Ovary (tissue), 9 donors: ENCODE data around the gene REEP1. TPM values are rescaled to one million over a fixed set of nuclear protein-coding genes. Genes with fewer than 3 reads are reported as not detected.

Experiments used
- DNase-seq, 5 donors: peaks; one replicate each; pipeline ENCODE4 v3.0.0-alpha.2; 2019 to 2020
- H3K27ac ChIP-seq, 2 donors: fragments of 200-600 bp; one replicate each; pipeline versions ENCODE4 v1.5.1 to v1.8.0; 2019 to 2022
- H3K27me3 ChIP-seq: fragments of 200-600 bp; one replicate; pipeline ENCODE4 v1.8.0; 2022
- H3K36me3 ChIP-seq: fragments of 200-600 bp; sonication (generic); one replicate; pipeline ENCODE4 v1.5.1; 2019
- H3K4me1 ChIP-seq: one replicate; pipeline ENCODE4 v1.8.1; 2013; ENCODE audit warnings: mild to moderate bottlenecking, moderate library complexity; ENCODE audit not compliant: insufficient read depth
- H3K4me3 ChIP-seq: fragments of 200-600 bp; sonication (generic); one replicate; pipeline ENCODE4 v1.5.1; 2017
- H3K9me3 ChIP-seq, 2 donors: fragments of 200-600 bp in 1 of 2; sonication (generic) in 1 of 2; one replicate each; pipeline versions ENCODE4 v1.5.1 to v1.8.1; 2013 to 2019; ENCODE audit warnings: mild to moderate bottlenecking in 1 of 2, moderate library complexity in 1 of 2
- CTCF ChIP-seq, 3 donors: fragments of 450-650 bp in 2 of 3; fragments of 200-600 bp in 1 of 3; IDR thresholded peaks; one replicate each; pipeline versions ENCODE4 v1.5.1 to v1.8.0; 2016 to 2022; ENCODE audit warnings: antibody characterized with exemption in 3 of 3, mild to moderate bottlenecking in 1 of 3
- EP300 ChIP-seq: sonication (generic); formaldehyde crosslinking; IDR thresholded peaks from one replicate; pipeline ENCODE4 v1.6.1; 2017; ENCODE audit warnings: antibody characterized with exemption
- POLR2A ChIP-seq: fragments of 450-650 bp; IDR thresholded peaks from one replicate; pipeline ENCODE4 v1.6.1; 2017; ENCODE audit warnings: antibody characterized with exemption, mild to moderate bottlenecking, moderate library complexity
- WGBS, 3 donors: extraction: QIAGEN DNeasy Blood & Tissue Kit in 1 of 3; methylation state at CpG; one replicate each; pipeline versions ENCODE4 v1.1.5 to v1.1.7; 2013 to 2017; 5-methylcytosine and 5-hydroxymethylcytosine counted together
- intact Hi-C, 4 donors: fragments of 100-400 bp; cut with DNase I; formaldehyde crosslinking; loops; one replicate each; pipeline versions ENCODE4 v1.11.0 to v1.15.1; 2022 to 2023
- polyA plus RNA-seq, 2 donors: library from polyadenylated mRNA; stranded (reverse); fragments of 200-250 nt in 1 of 2; fragments of 350-450 nt in 1 of 2; fragmentation: Illumina TruSeq in 1 of 2; extraction: RNeasy Lipid Tissue Mini Kit (QIAGEN cat#74804) in 1 of 2; gene quantifications; one replicate each; pipeline ENCODE4 v1.2.3, GENCODE V29; 2013 to 2014
- total RNA-seq, 7 donors: library from RNA; depleted of rRNA in 2 of 7; stranded (reverse); fragments of >200 nt in 2 of 7; fragmentation: NEBNext Ultra II Directional in 3 of 7; extraction: Animal tissue kit (Norgen Biotek cat#: 25700) in 3 of 7; gene quantifications; one replicate each; pipeline versions ENCODE4 v1.1.0 to v1.2.4, GENCODE V29; 2016 to 2023
- donor health status: DM: no; HTN: no; CAD: no; lungs with moderate emphysema.
- donor health status: DM: no; HTN: no; CAD: no.
- donor health status: Bipolar disorder and iron deficiency.
- donor health status: DM: yes; HTN: yes; CAD: no.
- donor health status: DM: no; HTN: no; CAD: no.
- donor health status: DM: yes; HTN: yes; CAD: no.

Gene REEP1
- total and polyA plus RNA-seq, 9 donors: 0.58 to 35.7 (median 2.0) TPM

- intact Hi-C loops: no loop called here
- TF ChIP-seq POLR2A (no peak), CTCF (IDR thresholded peaks at IDR 0.05) (no peak), EP300 (no peak)
- Histone ChIP-seq H3K36me3 (no peaks in the 10 kb centered on the region), H3K27ac (no peak overlapping the region), H3K4me1 (no peaks in the 10 kb centered on the region), H3K4me3 (no peak overlapping the region), H3K27me3 (no peaks in the 10 kb centered on the region), H3K9me3 (no peaks in the 10 kb centered on the region)
- no peak for DNase-seq
- WGBS, 3 donors: 46 to 63% (median 48%) methylated on average over 4 of the region's 4 CpGs
Observed at GRCh38 chr2:86233436-86233835, 104.0 kb downstream of the REEP1 start.

GRCh38 chr2:86232910-86233309 is 104.5 kb downstream of the REEP1 start:
- no peak for DNase-seq
- Histone ChIP-seq H3K36me3 (no peaks in the 10 kb centered on the region), H3K9me3 (no peaks in the 10 kb centered on the region), H3K27ac (no peak overlapping the region), H3K4me3 (no peak overlapping the region), H3K27me3 (no peaks in the 10 kb centered on the region), H3K4me1 (no peaks in the 10 kb centered on the region)
- intact Hi-C loops: no loop called here
- WGBS, 3 donors: 76 to 80% (median 79%) methylated on average over 6 of the region's 6 CpGs
- TF ChIP-seq POLR2A: no peak
- no peak for TF ChIP-seq CTCF (IDR thresholded peaks at IDR 0.05)
- no peak for TF ChIP-seq EP300

- TF ChIP-seq EP300 (no peak), CTCF (IDR thresholded peaks at IDR 0.05) (no peak)
- H3K4me1 ChIP-seq: no peaks in the 10 kb centered on the region
- DNase-seq: no peak
- WGBS, 3 donors: 84 to 98% (median 93%) methylated on average over 13 to 15 of the region's 15 CpGs
- H3K4me3 ChIP-seq: no peak overlapping the region
- no peak overlapping the region for H3K27ac ChIP-seq
- intact Hi-C loops: no loop called here
- H3K27me3 ChIP-seq: no peaks in the 10 kb centered on the region
- H3K9me3 ChIP-seq: no peaks in the 10 kb centered on the region
- no peaks in the 10 kb centered on the region for H3K36me3 ChIP-seq
Observed at GRCh38 chr2:86232373-86232784, 105.0 kb downstream of the REEP1 start.

- DNase-seq: no peak
- no peak overlapping the region for H3K27ac ChIP-seq
- no peaks in the 10 kb centered on the region for H3K27me3 ChIP-seq
- no peaks in the 10 kb centered on the region for H3K4me1 ChIP-seq
- WGBS, 3 donors: 83 to 90% (median 84%) methylated on average over 13 of the region's 13 CpGs
- no peaks in the 10 kb centered on the region for H3K36me3 ChIP-seq
- no peaks in the 10 kb centered on the region for H3K9me3 ChIP-seq
- TF ChIP-seq EP300 (no peak), CTCF (IDR thresholded peaks at IDR 0.05) (no peak), POLR2A (no peak)
- no peak overlapping the region for H3K4me3 ChIP-seq
- intact Hi-C loops: no loop called here
Observed at GRCh38 chr2:86231680-86232372, 105.6 kb downstream of the REEP1 start.
